Superior temporal gyrus (tissue), 1 donor: ENCODE results near the gene PARP14.
"Not testable (repeated sequence)": the region's sequence is repeated elsewhere in the genome, so short reads cannot be mapped to it uniquely, and the experiment has no call there.

ENCODE experiments used
- DNase-seq: peaks from one replicate; pipeline ENCODE4 v3.0.0-alpha.2; 2016; ENCODE audit errors: extremely low spot score

The PARP14 gene

DNA sequence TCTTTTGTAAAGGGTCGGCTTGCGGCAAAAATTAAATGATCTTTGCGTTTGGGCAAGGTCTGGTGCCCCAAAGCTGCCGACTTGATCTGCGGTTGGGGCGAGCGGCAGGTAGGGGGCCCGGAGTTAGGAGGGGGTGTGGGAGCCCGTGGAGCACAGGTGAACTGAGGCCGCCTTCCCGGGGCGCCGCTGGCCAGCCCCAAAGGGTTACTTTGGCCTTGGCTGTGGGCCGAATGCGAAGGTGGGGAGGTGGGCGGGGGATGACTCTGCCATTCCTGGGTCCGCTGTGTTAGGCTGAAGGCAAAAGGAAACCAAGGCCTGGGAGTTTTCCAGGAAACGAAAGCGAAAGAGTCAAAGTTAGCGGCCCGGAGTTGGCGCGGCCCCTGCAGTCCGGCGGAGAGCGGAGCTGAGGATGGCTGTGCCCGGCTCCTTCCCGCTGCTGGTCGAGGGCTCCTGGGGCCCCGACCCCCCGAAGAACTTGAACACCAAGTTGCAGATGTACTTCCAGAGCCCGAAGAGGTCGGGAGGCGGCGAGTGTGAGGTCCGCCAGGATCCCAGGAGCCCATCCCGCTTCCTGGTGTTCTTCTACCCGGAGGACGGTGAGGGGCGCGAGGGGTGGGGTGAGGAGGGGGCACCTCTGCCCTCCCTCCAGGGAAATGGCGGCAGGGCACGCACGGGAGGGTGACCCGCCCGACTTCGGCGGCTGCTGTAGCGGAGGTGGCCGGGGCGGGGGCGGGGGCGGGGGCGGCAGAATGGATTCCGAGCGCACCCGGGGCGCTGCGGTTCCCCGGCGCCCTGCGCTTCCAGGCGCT is at the start of gene PARP14:
Gene PARP14, plus strand, starts transcription at position 365 of the 809 bp plus-strand sequence. Its CDS starts 45 bp downstream, at position 410.
- peak; percentile 38 for DNase-seq

DNA sequence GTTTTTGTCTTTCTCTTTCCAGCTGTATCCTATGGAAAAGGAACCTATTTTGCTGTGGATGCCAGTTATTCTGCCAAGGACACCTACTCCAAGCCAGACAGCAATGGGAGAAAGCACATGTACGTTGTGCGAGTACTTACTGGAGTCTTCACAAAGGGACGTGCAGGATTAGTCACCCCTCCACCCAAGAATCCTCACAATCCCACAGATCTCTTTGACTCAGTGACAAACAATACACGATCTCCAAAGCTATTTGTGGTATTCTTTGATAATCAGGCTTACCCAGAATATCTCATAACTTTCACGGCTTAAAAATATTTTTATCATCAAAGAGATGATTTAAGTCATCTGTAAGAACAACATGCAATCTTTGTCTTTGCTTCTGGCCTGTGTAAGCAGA is 44.9 kb upstream of the PARP14 start:
- DNase-seq: peak; percentile 22

- DNase-seq: no peak
These were observed 43.9 kb upstream of the PARP14 start for GRCh38 chr3:122636697-122637096.

DNA sequence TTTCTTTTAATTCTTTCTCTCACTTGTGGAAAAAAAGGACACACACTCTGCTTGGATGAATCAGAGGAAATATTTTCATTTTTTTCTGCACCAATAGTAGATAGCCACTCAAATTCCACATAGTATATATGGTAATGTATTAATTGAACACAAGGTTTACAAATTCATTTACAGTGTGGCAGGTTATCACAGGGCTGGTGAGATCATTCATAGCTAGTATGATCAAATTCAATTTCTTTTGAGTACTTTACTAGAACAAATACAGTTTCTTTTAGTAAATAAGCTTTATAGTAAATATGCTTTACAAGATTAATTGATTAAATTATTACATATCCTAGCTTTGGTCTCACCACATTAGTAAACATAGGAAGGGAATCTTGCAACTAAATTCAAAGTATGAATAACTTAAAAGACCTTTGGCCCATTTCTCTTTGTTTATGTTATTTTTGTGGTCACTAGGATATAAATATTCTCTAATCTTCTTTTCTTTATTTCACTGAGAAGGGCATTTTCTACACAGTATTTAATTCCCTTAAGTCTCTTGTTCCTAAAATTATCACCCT is 40.1 kb upstream of the PARP14 start:
- DNase-seq: no peak

DNA sequence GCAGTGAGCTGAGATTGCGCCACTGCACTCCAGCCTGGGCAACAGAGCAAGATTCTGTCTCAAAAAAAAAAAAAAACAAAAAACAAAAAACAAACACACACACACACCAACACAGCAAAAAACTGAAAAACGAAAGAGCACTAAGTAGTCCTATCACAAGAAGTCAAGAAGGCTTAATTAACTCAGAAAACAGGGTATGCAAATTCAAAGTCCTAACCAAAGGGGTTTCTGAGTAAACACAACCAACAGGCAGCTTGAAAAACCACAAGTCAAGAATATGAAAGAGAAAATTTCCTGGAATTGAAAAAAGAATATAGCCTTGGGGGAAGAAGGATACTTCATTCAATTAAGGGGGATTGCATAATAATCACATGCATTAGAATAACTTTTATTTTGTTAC is 37.7 kb upstream of the PARP14 start:
- no peak for DNase-seq

DNA sequence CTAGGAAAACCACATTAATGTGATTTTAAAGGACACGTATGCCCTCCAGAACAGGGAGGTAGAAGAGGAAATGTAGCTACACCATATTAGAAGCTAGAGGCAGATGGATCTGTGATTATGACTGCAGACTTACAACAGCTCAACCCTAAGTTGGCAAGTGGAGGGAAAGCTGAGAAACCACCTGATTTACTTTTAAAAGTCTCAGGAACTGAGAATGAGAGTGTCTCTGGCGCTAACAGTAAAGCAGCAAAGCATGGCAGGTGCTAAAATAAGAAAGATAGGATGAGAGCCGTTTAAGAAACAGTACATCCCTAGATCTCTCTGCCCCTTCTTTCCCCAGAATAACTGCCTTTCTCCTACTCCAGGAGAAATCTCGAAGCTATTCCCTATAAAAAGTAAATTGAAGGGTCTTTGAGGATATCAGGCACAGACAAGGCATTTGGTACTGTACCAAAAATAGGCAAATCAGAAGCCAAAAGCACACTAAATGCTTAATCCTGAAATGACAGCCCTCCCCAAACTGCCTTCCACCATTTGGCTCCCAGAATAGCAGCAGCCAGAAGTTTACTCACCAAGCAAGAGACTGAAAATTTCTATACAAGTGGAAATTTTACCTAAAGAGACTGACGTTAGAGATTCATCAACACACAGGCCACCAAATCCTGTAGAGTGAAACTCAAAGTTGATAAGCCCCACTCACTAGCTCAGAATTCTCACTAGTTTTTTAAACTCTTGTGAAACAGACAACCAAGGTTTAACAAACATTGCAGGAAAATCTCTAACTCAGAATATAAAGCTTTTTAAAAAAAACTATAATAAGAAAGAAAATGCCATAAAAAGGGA is 34.3 kb upstream of the PARP14 start:
- DNase-seq: no peak

DNA sequence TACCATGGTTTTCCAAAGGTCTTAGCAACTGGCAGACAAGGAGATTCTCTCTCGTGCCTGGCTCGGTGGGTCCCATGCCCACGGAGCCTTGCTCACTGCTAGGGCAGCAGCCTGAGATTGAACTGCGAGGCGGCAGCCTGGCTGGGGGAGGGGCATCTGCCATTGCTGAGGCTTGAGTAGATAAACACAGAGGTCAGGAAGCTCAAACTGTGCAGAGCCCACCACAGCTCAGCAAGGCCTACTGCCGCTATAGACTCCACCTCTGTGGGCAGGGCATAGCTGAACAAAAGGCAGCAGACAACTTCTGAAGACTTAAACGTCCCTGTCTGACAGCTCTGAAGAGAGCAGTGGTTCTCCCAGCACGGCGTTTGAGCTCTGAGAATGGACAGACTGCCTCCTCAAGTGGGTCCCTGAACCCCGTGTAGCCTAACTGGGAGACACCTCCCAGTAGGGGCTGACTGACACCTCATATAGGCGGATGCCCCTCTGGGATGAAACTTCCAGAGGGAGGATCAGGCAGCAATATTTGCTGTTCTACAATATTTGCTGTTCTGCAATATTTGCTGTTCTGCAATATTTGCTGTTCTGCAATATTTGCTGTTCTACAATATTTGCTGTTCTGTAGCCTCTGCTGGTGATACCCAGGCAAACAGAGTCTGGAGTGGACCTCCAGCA is 29.3 kb upstream of the PARP14 start:
- DNase-seq: not testable (repeated sequence)

- DNase-seq: not testable (repeated sequence)
These were observed 28.7 kb upstream of the PARP14 start for GRCh38 chr3:122651962-122652361.

- not testable (repeated sequence) for DNase-seq
These were observed 22.3 kb upstream of the PARP14 start for GRCh38 chr3:122658336-122658735.

- DNase-seq: no peak
These were observed 20.2 kb upstream of the PARP14 start for GRCh38 chr3:122660297-122660974.

DNA sequence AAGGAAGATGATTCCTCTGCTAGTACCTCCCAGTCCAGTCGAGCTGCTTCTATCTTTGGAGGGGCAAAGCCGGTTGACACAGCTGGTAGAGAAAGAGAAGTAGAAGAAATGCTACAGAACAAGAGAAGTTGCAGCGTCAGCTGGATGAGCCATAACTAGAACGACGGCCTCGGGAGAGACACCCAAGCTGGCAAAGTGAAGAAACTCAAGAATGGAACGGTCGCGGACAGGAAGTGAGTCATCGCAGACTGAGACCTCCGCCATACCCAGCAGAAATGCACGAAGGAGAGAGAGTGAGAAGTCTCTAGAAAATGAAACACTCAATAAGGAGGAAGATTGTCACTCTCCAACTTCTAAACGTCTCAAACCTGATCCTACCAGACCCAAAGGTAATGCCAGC is 19.0 kb upstream of the PARP14 start:
- DNase-seq: no peak

DNA sequence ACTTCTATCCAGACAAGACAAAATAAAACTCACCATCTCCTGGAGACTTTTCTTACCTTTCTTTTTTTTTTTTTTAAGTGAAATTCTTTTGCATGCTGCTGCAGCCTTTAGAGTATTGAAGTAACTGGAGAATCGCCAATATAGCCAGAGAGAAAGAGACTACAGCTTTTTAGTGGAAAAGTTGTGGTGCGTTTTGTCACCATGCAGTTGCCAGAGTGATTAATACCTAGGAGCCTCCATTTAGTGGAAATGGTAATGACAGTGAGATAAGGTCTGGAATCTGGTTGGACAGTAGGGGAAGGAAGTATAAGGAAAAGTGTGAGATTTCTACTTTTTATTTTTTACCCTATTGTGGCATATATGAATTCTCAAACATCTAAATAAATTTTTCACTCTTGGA is 18.1 kb upstream of the PARP14 start:
- DNase-seq: no peak

DNA sequence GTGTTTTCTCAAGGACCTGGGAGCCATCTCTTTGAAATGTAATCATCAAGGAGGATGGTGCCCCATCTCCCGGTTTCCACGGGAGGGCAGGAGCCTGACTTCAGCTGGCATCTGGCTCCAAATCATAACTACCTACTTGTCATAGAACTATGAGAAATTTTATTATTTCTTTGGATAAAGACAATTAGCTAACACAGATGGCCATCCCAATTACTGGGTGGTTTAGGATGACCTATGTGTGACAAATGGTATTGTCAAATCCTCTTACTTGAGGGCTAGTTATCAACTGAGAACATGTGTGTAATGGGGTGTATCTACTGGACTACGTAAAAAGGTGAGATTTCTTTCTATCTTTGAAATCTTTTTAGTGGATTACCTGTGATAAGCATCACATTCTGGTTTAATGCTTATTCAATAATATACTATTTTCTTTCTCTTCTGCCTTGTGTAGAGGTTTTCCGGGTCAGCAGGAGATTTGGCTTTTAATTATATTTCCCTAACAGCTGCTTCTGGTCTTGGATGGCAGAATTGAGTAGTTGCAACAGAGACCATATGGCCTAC is 15.3 kb upstream of the PARP14 start:
- DNase-seq: no peak

- DNase-seq: no peak
These were observed 14.8 kb upstream of the PARP14 start for GRCh38 chr3:122665881-122666280.

DNA sequence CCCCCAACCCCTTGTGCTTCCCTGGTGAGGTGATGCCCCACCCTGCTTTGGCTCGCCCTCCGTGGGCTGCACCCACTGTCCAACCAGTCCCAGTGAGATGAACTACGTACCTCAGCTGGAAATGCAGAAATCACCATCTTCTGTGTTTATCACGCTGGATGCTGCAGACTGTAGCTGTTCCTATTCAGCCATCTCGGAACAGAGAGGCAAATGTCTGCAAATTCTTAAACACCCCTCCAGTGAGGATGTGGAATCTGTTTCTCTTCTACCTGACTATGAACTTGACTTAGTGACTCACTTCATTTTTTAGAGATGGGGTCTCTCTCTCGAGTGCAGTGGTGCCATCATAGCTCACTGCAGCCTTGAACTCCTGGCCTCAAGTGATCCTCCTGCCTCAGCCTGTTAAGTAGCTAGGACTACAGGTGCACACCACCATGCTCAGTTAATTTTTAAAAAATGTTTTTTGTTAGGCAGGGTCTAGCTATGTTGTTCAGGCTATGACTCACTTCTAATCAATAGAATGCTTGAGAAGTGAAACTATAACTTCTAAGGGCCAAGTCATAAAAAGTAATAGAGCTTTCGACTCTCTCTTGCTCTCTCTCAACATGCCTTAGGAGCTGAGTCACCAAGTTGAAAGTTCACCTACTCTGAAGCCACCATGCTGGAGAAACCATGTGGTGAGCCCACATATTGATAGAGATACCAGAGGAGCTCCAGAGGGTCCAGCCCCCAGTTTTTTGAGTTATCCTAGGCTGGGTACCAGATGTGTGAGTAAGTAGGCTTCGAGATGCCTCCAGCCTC is 11.5 kb upstream of the PARP14 start:
- DNase-seq: no peak

DNA sequence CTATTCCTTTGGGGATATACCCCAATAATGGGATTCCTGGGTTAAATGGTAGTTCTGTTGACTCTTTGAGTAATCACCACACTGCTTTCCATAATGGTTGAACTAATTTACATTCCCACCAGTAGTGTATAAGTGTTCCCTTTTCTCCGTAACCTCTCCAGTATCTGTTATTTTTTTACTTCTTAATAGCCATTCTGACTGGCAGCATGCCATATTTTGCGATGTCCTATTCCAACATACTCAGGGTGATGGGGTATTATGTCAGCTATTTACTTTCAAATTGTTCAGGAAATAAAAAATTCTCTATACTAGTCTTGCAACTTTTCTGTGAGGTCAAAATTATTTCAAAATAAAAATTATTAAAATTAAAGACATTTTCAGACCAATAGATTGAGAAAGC is 9.1 kb upstream of the PARP14 start:
- DNase-seq: no peak

DNA sequence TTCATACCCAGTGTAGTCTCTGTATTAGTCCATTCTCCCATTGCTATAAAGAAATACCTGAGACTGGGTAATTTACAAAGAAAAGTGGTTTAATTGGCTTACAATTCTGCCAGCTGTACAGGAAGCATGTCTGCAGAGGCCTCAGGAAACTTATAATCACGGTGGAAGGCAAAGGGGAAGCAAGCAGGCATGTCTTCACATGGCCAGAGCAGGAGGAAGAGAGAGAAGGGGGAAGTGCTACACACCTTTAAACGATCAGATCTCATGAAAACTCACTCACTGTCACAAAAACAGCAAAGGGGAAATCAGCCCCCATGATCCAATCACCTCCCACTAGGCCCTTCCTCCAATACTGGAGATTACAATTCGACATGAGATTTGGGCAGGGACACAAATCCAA is 6.3 kb upstream of the PARP14 start:
- no peak for DNase-seq

GRCh38 chr3:122676759-122677158 is 3.9 kb upstream of the PARP14 start:
- no peak for DNase-seq

- no peak for DNase-seq
These were observed 3.4 kb upstream of the PARP14 start for GRCh38 chr3:122677216-122677615.

DNA sequence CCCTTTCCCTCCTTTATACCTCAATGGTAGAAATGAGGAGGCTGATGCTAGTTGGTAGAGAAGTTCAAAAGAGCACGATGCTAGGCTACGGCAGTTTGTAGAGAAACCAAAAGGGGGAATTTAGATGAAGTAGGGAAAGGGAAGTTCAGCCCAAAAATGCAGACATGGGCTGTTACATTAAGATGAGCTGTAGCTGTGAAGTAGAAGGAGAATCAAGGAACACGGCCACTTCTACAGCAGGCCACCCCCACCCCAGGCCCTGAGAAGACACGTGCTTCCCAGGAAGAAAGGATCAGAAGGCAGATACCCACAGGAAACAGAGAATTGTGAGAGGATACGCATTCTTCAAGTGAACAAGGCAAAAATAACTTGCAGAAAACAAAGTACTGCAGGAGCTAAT is 2.1 kb upstream of the PARP14 start:
- no peak for DNase-seq
